HG02973 (cell line): ENCODE results near the gene RAB9A.
"Not testable (repeated sequence)": the region's sequence is repeated elsewhere in the genome, so short reads cannot be mapped to it uniquely, and the experiment has no call there.

ENCODE experiments used
- ATAC-seq: cut with Tn5 transposase; IDR thresholded peaks from one replicate; pipeline ENCODE4 v1.9.1; 2021; ENCODE audit warnings: moderate library complexity; ENCODE audit not compliant: unreplicated experiment

RAB9A gene, protein sequence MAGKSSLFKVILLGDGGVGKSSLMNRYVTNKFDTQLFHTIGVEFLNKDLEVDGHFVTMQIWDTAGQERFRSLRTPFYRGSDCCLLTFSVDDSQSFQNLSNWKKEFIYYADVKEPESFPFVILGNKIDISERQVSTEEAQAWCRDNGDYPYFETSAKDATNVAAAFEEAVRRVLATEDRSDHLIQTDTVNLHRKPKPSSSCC

DNA sequence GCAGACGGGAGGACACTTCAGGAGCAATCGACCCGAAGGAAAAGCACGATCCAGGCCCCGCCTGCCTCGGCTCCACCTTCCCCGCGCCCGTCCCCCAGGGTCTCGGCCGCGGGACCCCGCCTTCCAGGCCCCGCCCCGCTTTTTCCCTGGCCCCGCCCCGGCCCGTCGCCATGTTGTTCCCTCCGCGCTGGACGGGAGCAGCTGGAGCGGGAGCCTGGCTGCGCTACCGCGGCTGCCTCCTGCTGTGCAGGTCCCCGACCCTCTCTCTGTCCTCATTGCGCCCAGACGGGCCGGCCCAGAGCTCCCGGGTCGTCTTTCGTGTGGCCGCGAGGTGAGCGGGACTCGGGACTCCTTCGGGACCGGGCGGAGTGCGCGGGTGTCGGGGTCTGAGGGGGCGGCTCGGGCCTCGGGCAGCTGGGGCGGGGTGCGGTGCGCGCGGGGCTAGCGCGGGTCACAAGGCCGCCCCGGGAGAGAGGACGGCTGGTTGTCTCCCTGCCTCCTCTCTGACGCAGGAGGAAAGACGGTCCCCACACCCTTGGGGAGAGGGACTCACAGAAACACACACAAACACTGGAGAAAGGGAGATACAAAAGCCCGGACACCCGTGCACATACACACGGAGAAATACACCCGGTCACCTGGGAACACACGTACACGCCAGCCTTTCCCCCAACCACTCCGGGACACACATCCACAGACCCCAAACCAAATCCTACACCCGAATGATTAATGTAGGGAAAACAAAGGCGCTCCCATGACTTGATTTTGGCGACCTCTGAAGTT lies at the start of gene RAB9A:
Gene RAB9A (plus strand): TSS at position 171 of the 783 bp plus-strand sequence. CDS start 19,619 bp downstream, outside the sequence.
- ATAC-seq, result peak; percentile 68

DNA sequence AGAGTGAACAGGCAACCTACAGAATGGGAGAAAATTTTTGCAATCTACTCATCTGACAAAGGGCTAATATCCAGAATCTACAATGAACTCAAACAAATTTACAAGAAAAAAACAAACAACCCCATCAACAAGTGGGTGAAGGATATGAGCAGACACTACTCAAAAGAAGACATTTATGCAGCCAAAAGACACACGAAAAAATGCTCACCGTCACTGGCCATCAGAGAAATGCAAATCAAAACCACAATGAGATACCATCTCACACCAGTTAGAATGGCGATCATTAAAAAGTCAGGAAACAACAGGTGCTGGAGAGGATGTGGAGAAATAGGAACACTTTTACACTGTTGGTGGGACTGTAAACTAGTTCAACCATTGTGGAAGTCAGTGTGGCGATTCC lies 47.2 kb upstream of the RAB9A start:
- ATAC-seq, result not testable (repeated sequence)

DNA sequence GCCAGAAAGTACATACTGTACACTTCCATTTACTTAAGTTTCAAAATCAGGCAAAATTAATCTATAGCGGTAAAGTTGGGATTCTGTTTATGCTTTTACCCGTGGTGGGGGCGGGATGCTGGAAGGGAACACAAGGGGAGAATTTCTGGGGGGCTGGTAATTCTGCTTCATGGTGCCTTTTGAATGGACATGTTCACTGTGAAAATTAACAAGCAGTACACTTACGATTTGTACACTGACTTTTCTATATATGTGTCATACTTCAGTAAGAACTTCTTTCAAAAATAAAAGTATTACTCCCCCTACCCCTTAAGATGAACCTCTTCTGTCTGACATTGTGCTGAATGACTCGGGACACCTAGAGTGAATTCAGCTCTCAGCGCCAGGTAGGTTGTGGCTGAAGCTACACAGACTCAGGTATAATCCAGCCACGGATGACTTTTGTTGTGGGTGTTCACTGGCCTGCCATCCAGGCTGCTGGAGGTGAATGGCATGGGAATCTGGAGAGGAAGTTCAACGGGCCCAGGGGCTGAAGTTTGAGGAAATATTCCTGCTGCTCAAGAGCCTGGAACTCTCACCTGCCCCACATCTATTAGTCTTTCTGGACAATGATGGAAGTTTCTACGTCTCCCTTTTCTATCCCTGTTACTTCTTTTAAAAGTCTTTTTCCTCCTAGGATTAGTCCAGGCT lies 43.3 kb upstream of the RAB9A start:
- ATAC-seq, result no peak

DNA sequence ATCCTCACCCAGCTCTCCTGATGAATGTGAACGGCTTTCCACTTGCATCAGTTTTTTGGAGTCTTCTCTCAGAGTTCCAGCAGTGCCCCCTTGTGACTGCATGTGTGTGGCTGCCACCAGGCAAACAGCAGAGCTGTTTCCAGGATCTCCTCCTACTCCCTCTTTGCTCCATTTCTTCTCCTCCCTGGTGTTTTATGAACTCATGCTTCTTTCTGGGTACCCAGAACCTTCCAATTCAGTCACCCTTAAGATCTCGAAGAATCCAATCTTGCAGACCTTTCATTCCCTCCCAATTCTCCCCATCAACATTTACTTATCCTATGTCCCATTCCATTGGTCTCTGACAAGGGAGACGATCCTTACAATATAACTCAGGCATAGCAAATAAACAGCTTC lies 42.8 kb upstream of the RAB9A start:
- ATAC-seq, result no peak

DNA sequence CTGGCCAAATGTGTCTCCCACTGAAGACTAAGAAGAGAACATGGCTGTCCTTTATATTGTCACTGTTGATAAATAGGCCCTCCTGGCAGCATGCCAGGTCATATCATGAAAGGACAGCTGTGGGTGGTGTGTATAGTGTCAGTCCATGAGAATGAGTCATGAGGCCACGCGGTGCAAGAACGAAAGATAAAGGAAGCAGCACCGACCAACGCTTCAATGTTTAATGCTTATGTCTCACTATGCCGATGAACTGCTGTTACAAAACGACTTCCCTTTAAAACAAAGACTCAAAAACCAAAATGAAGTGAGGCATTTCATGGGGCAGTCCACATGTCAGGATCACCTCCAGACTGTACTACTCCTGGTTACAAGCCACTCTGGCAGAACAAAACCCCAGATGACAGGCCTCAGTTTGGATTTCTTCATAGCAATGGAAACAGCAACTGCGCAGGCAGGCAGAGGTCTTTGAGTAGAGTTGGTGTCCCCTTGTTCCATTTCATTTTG lies 41.2 kb upstream of the RAB9A start:
- ATAC-seq, result no peak

DNA sequence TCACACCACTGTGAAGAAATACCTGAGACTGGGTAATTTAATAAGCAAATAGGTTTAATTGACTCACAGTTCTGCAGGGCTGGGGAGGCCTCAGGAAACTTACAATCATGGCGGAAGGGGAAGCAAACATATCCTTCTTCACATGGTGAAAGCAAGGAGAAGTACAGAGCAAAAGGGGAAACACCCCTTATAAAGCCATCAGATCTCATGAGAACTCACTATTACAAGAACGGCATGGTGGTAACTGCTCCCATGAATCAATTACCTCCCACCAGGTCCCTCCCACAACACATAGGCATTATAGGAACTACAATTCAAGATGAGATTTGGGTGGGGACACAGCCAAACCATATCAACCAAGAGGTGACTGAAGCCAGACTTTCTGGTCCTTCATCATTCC lies 40.6 kb upstream of the RAB9A start:
- not testable (repeated sequence) for ATAC-seq

DNA sequence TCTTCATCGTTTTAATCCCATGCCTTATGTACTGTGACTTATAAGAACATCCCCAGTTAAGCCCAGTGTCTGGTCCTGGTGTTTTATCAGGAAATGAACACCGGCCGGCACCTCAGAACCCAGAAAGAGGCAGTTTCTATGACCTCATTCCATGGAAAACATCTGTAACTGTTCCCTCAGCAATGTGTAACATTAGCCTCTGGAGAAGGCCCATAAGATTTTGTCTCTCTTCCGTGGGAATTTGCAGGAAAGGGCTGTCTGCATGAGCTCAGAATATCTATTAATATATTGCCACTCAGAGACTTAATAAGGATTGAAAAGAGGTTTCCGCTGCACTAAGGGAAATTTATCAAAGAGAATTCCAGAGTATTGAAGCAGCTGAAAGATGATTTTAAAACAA lies 39.1 kb upstream of the RAB9A start:
- ATAC-seq, result no peak

DNA sequence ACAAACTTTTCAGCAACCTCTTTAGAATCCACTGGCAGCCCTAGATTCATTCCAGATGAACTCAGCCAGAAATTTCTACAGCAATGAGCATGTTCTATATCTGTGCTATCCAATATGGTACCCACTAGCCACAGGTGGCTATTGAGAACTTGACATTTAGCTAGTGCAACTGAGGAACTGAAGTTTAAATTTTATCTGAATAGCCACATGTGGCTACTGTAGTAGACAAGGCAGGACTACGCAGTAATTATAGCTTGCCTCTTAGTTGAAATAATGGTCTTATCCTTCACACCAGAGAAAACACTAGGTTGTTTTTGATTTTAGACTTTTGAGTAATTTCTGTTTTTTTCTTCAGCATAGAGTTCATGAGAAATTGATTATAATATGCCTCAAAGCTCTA lies 38.6 kb upstream of the RAB9A start:
- ATAC-seq, result no peak

DNA sequence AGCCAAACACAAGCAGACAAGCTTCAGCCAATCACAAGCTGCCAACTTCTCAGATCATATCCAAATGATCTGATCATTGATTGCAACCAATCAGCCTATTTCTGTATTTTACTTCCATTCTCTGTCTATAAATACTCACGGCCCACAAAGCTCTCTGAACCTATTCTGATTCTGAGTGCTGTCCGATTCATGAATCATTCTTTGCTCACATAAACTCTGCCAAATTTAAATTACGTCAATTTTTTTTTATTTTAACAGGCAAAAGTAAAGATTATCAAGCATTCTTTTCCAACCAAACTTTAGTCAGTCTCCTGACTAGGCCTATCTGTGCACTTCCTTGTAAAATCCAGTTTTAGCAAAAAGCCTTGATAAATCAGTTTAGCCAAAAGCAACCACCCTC lies 37.8 kb upstream of the RAB9A start:
- ATAC-seq, result no peak

DNA sequence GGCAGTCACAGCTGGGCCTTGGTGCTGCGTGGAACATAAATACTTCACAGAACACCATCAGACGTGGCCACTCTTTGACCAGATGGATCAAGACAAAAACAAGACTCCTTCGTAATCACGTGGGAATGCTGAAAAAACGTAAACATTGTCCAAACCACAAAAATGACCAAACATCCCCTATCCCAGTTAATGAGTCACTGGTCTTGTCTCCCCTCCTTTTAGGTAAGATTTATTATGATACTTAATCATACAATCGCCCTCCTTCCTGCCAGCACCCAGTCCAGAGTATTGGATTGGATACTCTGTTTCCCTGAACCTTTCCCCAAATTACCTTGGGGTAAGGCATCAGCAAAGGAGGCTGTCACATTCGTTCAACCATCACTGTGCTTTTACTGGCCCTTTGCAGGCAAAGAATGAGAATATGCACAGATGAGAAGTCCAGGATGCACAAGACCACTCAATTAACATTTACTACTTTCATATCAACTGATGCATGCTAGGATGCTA lies 36.6 kb upstream of the RAB9A start:
- peak; percentile 6 for ATAC-seq

DNA sequence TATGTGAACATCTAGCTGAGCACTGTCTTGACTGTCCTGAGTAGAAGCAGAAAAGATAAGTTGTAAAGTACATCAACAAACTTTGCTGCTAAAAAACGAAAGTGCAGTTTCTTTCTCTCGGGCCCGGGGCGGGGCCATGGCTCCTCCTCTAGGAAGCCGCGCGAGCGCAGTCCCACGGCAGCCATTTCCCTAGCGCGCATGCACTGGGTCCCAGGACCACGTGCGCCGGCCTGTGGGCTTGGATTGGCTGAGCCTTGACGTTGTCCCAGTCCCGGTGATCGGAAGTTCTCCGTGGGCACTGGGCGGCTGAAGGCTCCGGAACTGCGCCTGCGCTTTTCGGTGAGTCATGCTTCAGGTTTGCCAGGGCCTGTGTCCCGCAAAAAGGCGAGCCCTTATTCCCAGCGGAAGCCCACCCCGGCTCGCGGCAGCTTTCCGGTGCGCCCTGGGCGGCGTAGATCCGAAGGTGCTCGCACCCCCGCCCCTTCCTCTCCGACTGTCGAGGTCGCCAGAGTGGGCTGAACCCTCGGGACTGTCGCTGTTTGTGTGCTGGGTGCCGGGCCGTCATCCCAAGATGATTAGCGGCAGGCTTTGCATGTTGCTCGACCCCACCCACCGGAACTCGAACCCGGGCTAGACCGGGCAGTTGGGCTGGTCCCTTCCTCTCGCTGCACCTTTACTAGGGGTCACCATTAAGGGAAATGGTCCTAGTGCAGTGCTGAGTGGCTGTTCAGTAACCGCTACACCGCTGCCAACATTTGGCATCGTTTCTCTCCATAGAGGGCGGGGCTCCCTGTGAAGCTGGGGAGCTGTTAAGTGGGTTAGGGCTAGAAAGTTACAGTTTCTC lies 35.9 kb upstream of the RAB9A start, which contains the start of gene TCEANC:
Gene TCEANC (plus strand): TSS at position 292 of the 844 bp plus-strand sequence. CDS start 9,368 bp downstream, outside the sequence.
- peak; percentile 96 for ATAC-seq

DNA sequence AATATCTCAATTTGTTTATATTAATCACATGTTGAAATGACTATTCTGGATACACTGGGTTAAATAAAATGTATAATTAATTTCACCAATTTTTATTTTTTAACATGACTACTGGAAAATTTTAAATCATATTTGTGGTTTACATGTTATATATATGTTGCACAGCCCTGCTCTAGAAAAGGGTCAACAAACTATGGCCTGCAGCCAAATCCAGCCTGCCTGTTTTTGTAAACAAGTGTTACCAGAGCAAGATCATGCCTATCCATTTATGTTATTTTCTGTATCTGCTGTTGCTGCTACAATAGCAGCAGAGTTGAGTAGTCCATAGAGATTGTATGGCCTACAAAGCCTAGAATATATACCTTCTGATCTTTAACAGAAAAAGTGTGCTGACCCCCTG lies 34.8 kb upstream of the RAB9A start:
- no peak for ATAC-seq

DNA sequence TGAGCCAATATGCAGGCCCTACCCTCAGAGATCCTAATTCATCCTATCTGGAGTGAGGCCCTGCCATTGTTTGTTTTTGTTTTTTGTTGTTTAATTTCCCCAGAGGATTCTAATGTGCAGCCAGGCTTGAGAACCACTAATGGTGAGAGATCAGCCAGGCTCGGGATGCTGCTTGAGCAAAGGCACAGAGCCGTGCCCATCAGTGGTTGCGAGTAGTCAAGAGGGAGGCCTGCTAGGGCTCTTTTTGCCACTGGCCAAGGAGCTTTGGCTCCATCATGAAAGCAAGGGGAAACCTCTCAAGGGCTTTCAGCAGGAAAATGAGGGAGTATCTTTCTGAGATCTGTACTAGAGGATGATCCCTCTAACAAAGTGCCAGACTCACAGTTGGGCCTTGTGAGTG lies 33.3 kb upstream of the RAB9A start:
- ATAC-seq, result no peak

DNA sequence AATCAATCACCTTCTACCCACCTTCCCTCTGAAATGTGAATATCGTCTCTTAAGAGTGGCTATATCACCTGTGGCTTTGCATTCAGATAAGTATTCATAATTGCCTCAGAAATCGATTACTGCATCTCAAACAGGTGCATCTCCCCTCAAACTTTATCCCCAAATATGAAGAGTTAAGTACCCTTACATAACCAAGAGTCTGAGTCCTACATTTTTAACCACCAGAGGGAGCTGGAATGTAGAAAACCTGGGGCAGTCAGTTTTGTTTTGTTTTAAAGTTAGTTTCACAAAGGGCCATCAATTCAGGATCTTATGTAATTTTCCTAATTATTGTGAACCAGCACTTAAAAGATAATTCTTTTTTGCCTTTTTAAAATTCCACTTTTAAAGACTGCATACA lies 30.3 kb upstream of the RAB9A start:
- no peak for ATAC-seq

DNA sequence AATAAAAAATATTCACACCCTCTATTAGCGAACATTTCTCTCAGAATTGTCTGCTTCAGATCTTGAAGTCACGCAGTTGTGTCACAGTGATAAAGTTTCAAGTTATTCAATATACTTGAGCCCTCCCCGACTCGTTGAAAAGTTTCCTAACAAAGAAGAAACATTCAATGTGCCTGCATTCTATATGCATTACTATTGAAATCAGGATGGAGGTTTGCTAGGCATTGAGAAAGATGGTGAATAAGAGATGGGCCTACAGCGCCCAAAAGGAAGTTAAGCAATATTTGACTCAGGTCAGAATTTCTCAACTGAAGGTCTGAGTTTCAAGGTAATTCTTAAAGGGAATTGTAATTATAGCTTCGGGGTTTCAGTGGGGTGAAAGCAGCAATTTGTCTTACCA lies 29.9 kb upstream of the RAB9A start:
- no peak for ATAC-seq

DNA sequence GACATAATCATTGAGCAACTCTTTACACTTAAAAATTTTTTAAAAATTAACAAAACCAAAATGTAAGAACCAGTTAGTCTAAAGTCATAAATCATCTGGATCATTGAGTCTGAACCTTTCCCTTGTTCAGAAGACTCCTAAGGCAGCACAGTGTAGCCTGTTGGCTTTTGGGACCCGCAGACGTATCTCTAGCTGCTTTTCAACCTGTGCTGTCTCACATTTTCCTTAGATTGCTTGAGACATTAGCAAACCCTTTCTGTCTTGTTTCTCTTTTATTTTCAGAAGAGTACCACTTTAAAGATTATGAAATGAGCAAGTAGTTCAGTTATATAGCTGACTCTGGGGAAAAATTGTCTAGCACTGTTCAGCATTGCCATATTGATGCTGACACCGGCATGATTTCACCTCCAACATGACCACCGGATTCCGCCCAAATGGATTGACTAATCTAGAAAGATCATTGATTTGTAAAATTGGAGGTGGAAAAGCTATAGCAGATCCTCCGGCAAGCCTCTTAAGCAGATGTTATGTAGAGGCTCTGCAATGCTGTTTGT lies 27.1 kb upstream of the RAB9A start:
- ATAC-seq, result no peak

DNA sequence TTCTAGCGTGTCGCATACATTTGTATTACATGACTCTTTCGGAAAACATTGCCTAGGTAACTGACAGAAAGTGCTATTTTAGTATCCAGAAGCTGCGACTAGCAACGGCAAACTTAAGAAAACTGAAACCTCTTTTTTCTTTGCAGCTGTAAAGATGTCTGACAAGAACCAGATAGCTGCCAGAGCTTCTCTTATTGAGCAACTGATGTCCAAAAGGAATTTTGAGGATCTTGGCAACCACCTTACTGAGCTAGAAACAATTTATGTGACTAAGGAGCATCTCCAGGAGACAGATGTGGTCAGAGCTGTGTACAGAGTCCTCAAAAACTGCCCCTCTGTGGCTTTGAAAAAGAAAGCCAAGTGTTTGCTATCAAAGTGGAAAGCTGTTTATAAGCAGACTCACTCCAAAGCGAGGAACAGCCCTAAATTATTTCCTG lies 26.6 kb upstream of the RAB9A start:
- no peak for ATAC-seq

DNA sequence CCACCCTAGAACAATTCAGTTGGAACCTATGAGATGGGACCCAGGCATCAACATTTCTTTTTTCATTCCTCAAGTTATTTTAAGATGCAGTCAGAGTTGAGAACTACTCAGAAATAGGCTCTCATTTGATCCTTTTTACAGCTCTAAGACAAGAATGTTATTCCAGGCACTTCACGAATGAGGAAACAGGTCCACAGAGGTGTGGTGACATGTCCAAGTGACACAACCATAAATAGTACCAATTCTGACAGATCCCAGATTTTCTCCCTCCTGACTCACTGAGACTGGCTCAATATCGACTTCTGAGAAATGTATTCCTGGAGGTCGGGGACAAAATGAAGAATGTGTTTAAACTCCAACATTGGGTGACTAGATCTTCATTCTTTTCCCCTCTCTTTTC lies 24.9 kb upstream of the RAB9A start:
- no peak for ATAC-seq

DNA sequence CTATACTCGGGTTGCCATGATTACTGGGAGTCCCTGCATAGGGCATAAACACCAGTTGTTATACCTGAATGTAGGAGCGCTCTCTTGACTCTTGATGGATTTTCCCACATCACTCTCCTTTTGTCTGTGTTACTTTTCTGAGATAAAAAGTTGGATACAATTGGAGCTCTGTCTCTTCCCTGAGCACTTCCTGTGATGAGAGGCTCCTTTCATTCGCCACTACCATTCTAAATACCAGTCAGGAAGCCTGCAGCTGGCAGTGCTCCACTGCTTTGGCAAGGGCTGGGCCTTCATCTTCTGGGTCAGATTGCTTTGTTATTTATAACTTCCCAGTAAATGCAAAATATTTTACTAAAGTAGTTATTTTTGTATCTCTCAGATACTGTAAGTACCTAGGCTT lies 22.1 kb upstream of the RAB9A start:
- ATAC-seq, result no peak

DNA sequence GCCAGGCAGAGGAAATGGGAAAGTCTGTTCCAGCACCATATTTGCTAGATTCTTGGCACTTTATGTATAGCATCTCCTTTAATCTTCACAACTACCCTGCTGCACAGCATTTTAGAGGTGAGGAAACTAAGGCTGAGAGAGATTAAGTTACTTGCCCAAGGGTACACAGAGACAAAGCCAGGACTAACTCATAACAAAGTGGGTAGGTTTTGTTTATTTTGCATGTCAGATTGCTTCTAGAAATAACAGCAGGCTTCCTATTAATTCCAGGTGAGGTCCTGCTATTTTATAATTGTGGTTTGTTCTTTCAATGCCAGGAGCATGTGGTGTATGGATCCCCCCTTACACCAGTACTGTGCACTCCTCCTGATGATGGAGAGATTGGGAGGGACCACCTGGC lies 21.0 kb upstream of the RAB9A start:
- no peak for ATAC-seq
